HepG2 (cell line): ENCODE measurements around the gene PAXX. TPM values are rescaled to one million over a fixed set of nuclear protein-coding genes. Genes with fewer than 3 reads are reported as not detected.

Experiments
- ATAC-seq: fragments of 200-7000 bp; cut with Tn5 transposase; 3 replicates; pipeline ENCODE4 v1.9.1; 2020; ENCODE audit warnings: mild to moderate bottlenecking, moderate library complexity
- BruUV-seq: library from RNA; stranded (reverse); fragments of 400-500 nt; replicated peaks from 2 replicates; lab custom pipeline; 2021; lab: Mats Ljungman, UMichigan
- CTCF ChIA-PET: fragments of 300-600 bp; formaldehyde crosslinking; extraction: SDS; loops from one replicate; lab custom pipeline; 2021; ENCODE audit warnings: low total read pairs, inconsistent platforms, low intra/inter-chr PET ratio; lab: Yijun Ruan, JAX
- POLR2A ChIA-PET: fragments of 350-600 bp; sonication (Branson Sonifier 250); formaldehyde crosslinking; loops from one replicate; lab custom pipeline; 2020; ENCODE audit warnings: antibody characterized with exemption, inconsistent platforms; lab: Yijun Ruan, JAX
- DNase-seq: peaks from one replicate; pipeline ENCODE4 v3.0.0-alpha.2; 2015; ENCODE audit warnings: low spot score
- FAIRE-seq: peaks from 3 replicates; lab custom pipeline; 2011; peaks lifted over from hg19 to GRCh38; lab: Jason Lieb, UNC
- H2AFZ ChIP-seq: one replicate; pipeline ENCODE4 v1.6.1; 2011; ENCODE audit warnings: low read length, inconsistent platforms
- H3K27ac ChIP-seq: fragments of 300-600 bp; 3 replicates; pipeline ENCODE4 v1.8.0; 2011; ENCODE audit warnings: mixed run types, mild to moderate bottlenecking, mixed read lengths, low read length, inconsistent platforms; ENCODE audit not compliant: insufficient read depth; ENCODE audit errors: extremely low read length
- H3K27me3 ChIP-seq, 2 experiments: fragments of 200-600 bp in 1 of 2; 2 replicates in 1 of 2; 3 replicates in 1 of 2; pipeline versions ENCODE4 v1.6.0 to v1.8.0; 2011; ENCODE audit warnings: low read length in 2 of 2, mild to moderate bottlenecking in 2 of 2, moderate library complexity in 2 of 2, inconsistent platforms in 1 of 2; ENCODE audit not compliant: insufficient read depth in 2 of 2, control insufficient read depth in 1 of 2
- H3K36me3 ChIP-seq, 2 experiments: fragments of 200-600 bp in 1 of 2; replicated peaks in 1 of 2; 2 replicates in 1 of 2; 3 replicates in 1 of 2; pipeline versions ENCODE4 v1.5.1 to v1.8.0; 2011; ENCODE audit warnings: low read length in 2 of 2, inconsistent platforms in 1 of 2; ENCODE audit not compliant: insufficient read depth in 2 of 2, control insufficient read depth in 1 of 2
- H3K4me1 ChIP-seq: 2 replicates; pipeline ENCODE4 v1.5.1; 2012; ENCODE audit warnings: low read length, inconsistent platforms; ENCODE audit not compliant: insufficient read depth
- H3K4me2 ChIP-seq: 2 replicates; pipeline ENCODE4 v1.6.0; 2011; ENCODE audit warnings: low read depth, low read length, inconsistent platforms
- H3K4me3 ChIP-seq, 3 experiments: fragments of 200-600 bp in 1 of 3; sonication (generic), shearing (Covaris generic) in 1 of 3; replicated peaks in 1 of 3; 2 replicates each; pipeline ENCODE4 v1.5.1; 2011 to 2016; ENCODE audit warnings: low read length in 3 of 3, inconsistent platforms in 2 of 3, low read depth in 2 of 3, mild to moderate bottlenecking in 2 of 3, control low read depth in 1 of 3, mixed read lengths in 1 of 3; ENCODE audit not compliant: insufficient read depth in 1 of 3
- H3K79me2 ChIP-seq: one replicate; pipeline ENCODE4 v1.6.1; 2011; ENCODE audit warnings: low read length, inconsistent platforms; ENCODE audit not compliant: insufficient read depth
- H3K9ac ChIP-seq: 2 replicates; pipeline ENCODE4 v1.6.0; 2011; ENCODE audit warnings: mild to moderate bottlenecking, low read depth, low read length, inconsistent platforms; ENCODE audit not compliant: insufficient read depth
- H3K9me3 ChIP-seq: 2 replicates; pipeline ENCODE4 v1.5.1; 2012; ENCODE audit warnings: mild to moderate bottlenecking, low read length
- H4K20me1 ChIP-seq: 2 replicates; pipeline ENCODE4 v1.6.0; 2011; ENCODE audit warnings: inconsistent platforms, mild to moderate bottlenecking, low read length, moderate library complexity; ENCODE audit not compliant: insufficient read depth
- NR2F1 ChIP-seq, 2 experiments: fragments of 450-650 bp in 1 of 2; formaldehyde crosslinking in 1 of 2; IDR thresholded peaks; 2 replicates each; pipeline versions ENCODE4 v1.5.0 to v1.6.1; 2016 to 2020; ENCODE audit warnings: mild to moderate bottlenecking in 1 of 2, missing compliant biosample characterization in 1 of 2, missing genetic modification reagents in 1 of 2, moderate library complexity in 1 of 2
- NR2F6 ChIP-seq, 2 experiments: IDR thresholded peaks; 2 replicates each; pipeline ENCODE4 v1.6.1; 2016; ENCODE audit warnings: antibody characterized with exemption in 1 of 2, mild to moderate bottlenecking in 1 of 2
- SRSF4 ChIP-seq: fragments of 200-400 bp; formaldehyde crosslinking; IDR thresholded peaks from one replicate; pipeline ENCODE4 v1.6.1; 2018; ENCODE audit warnings: mild to moderate bottlenecking, low read depth, low read length, moderate library complexity; ENCODE audit not compliant: poor library complexity, severe bottlenecking
- ZNF333 ChIP-seq: sonication (generic); formaldehyde crosslinking; IDR thresholded peaks from 2 replicates; pipeline ENCODE4 v1.4.0; 2020; ENCODE audit warnings: mild to moderate bottlenecking, missing genetic modification reagents, borderline replicate concordance
- WGBS: methylation state at CpG from one replicate; pipeline ENCODE4 v1.1.6; 2017; ENCODE audit warnings: low lambda C conversion rate; 5-methylcytosine and 5-hydroxymethylcytosine counted together
- in situ Hi-C: cut with HindIII; loops from 2 replicates; pipeline ENCODE4 v1.10.0; 2017; ENCODE audit warnings: low pct_unique_long_range_greater_than_20kb; ENCODE audit not compliant: extremely low pct_ligation_motif_present
- intact Hi-C: fragments of 100-400 bp; cut with micrococcal nuclease; formaldehyde crosslinking; loops from one replicate; pipeline ENCODE4 v1.10.0; 2022; ENCODE audit not compliant: unreplicated experiment
- polyA plus RNA-seq, 8 experiments: library from polyadenylated mRNA; depleted of rRNA in 3 of 8; stranded (reverse) in 7 of 8; unstranded in 1 of 8; fragments of >200 nt; fragmentation: Illumina TruSeq in 4 of 8; extraction: Trizol in 4 of 8; gene quantifications; 2 replicates each; pipeline versions ENCODE4 v1.2.1 to v1.2.3, GENCODE V29; 2011 to 2016; ENCODE audit warnings: low read depth in 4 of 8, missing spikeins in 1 of 8, mixed read lengths in 1 of 8; ENCODE audit not compliant: insufficient read depth in 1 of 8
- total RNA-seq, 5 experiments: library from RNA; depleted of rRNA; stranded (reverse); fragments of >200 nt; fragmentation: Illumina TruSeq; extraction: Trizol; gene quantifications; 2 replicates each; pipeline ENCODE4 v1.2.3, GENCODE V29; 2016; ENCODE audit warnings: low read depth in 1 of 5
- TF ChIP-seq, protein P1 (sequence below): sonication (generic); formaldehyde crosslinking; IDR thresholded peaks from 2 replicates; pipeline ENCODE4 v1.4.0; 2020; ENCODE audit warnings: missing genetic modification reagents, low read depth, mild to moderate bottlenecking, borderline replicate concordance
- TF ChIP-seq, protein P2 (sequence below): sonication (generic); formaldehyde crosslinking; IDR thresholded peaks from 2 replicates; pipeline ENCODE4 v1.4.0; 2020; ENCODE audit warnings: missing genetic modification reagents
- TF ChIP-seq, protein P3 (sequence below): sonication (generic); formaldehyde crosslinking; IDR thresholded peaks from 2 replicates; pipeline ENCODE4 v1.4.0; 2020; ENCODE audit warnings: mild to moderate bottlenecking, missing genetic modification reagents

PAXX gene
- total and polyA plus RNA-seq, 2 of the 13 experiments (the other 11 are each of a cell fraction or from before 2014, with no cell fraction given), result 14.0 to 31.9 TPM

- TF ChIP-seq SRSF4, result no peak
Observed at GRCh38 chr9:136971746-136972145, 20.5 kb upstream of the PAXX start (continued).

- FAIRE-seq, result no peak
- H3K9me3 ChIP-seq, result no peaks in the 10 kb centered on the region
- ChIA-PET POLR2A (interaction anchor here (1.4 to 1.5 kb wide), 2 partner anchors 11 to 20 kb away, joined by 3 read pairs; partner anchors contain the start of gene PAXX), CTCF (no interaction called here)
- TF ChIP-seq NR2F1 (CRISPR knock-in tag; IDR thresholded peaks at IDR 0.05), result peak in 1 of 2 experiments; percentile 34; a peak in 1 of 4 replicates
- TF ChIP-seq, protein P1, sequence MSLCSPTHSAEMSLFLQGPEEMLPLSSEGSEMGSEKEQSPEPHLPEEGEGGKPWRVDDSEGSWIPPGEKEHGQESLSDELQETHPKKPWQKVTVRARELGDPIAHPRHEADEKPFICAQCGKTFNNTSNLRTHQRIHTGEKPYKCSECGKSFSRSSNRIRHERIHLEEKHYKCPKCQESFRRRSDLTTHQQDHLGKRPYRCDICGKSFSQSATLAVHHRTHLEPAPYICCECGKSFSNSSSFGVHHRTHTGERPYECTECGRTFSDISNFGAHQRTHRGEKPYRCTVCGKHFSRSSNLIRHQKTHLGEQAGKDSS (CRISPR knock-in tag), result no peak
- TF ChIP-seq, protein P2, sequence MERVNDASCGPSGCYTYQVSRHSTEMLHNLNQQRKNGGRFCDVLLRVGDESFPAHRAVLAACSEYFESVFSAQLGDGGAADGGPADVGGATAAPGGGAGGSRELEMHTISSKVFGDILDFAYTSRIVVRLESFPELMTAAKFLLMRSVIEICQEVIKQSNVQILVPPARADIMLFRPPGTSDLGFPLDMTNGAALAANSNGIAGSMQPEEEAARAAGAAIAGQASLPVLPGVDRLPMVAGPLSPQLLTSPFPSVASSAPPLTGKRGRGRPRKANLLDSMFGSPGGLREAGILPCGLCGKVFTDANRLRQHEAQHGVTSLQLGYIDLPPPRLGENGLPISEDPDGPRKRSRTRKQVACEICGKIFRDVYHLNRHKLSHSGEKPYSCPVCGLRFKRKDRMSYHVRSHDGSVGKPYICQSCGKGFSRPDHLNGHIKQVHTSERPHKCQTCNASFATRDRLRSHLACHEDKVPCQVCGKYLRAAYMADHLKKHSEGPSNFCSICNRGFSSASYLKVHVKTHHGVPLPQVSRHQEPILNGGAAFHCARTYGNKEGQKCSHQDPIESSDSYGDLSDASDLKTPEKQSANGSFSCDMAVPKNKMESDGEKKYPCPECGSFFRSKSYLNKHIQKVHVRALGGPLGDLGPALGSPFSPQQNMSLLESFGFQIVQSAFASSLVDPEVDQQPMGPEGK (CRISPR knock-in tag), result peak; percentile 35; the same call in 1 of the 2 replicates
- no peak for TF ChIP-seq ZNF333 (CRISPR knock-in tag)
- TF ChIP-seq NR2F6 (IDR thresholded peaks at IDR 0.05), result peak; percentile 39; the same call in 1 of the 2 replicates
- TF ChIP-seq NR2F6 (CRISPR knock-in tag; IDR thresholded peaks at IDR 0.05), result 0 out of 2 replicates have a peak, but pooled peaks have one; percentile 53
- TF ChIP-seq, protein P3, sequence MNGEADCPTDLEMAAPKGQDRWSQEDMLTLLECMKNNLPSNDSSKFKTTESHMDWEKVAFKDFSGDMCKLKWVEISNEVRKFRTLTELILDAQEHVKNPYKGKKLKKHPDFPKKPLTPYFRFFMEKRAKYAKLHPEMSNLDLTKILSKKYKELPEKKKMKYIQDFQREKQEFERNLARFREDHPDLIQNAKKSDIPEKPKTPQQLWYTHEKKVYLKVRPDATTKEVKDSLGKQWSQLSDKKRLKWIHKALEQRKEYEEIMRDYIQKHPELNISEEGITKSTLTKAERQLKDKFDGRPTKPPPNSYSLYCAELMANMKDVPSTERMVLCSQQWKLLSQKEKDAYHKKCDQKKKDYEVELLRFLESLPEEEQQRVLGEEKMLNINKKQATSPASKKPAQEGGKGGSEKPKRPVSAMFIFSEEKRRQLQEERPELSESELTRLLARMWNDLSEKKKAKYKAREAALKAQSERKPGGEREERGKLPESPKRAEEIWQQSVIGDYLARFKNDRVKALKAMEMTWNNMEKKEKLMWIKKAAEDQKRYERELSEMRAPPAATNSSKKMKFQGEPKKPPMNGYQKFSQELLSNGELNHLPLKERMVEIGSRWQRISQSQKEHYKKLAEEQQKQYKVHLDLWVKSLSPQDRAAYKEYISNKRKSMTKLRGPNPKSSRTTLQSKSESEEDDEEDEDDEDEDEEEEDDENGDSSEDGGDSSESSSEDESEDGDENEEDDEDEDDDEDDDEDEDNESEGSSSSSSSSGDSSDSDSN (CRISPR knock-in tag), result 0 out of 2 replicates have a peak, but pooled peaks have one; percentile 26
- H3K4me3 ChIP-seq, result 0 out of 6 replicates have a peak overlapping the region, but pooled peaks of 1 of the 3 experiments have one; percentile 19
- WGBS, result 0% methylated on average over 2 of the region's 11 CpGs
- peaks cover 30 to 80% of the 10 kb centered on the region in 2 experiments for H3K27me3 ChIP-seq
- H3K27ac ChIP-seq, result no peak overlapping the region
- intact Hi-C loops (no loop called here), in situ Hi-C loops (no loop called here)
- no TSS peak for BruUV-seq
- no peaks in the 10 kb centered on the region for H3K79me2 ChIP-seq
- H3K36me3 ChIP-seq, result no peaks in the 10 kb centered on the region
- H3K9ac ChIP-seq, result no peak overlapping the region
- no peak for DNase-seq
- H3K4me1 ChIP-seq, result peaks cover 40% of the 10 kb centered on the region
- H3K4me2 ChIP-seq, result peak overlapping the region; percentile 39; the same call in 1 of the 2 replicates
- no peak for ATAC-seq
- H2AFZ ChIP-seq, result no peak overlapping the region
- no peaks in the 10 kb centered on the region for H4K20me1 ChIP-seq
Observed at GRCh38 chr9:136972335-136972734, 19.9 kb upstream of the PAXX start.
